NCI-H526 (cell line): Measurements from ENCODE around the gene IGSF11.

ENCODE experiments used
- DNase-seq, 2 experiments: peaks; one replicate each; lab custom pipeline; 2025; lab: John Stamatoyannopoulos, UW

Gene IGSF11

GRCh38 chr3:118949113-118949760 lies 85.4 kb downstream of the IGSF11 start:
- DNase-seq = no peak

GRCh38 chr3:118948146-118948545 lies 86.5 kb downstream of the IGSF11 start:
- DNase-seq = no peak

GRCh38 chr3:118946449-118946848 lies 88.2 kb downstream of the IGSF11 start:
- DNase-seq = no peak

GRCh38 chr3:118945834-118946233 lies 88.8 kb downstream of the IGSF11 start:
- DNase-seq = no peak

GRCh38 chr3:118943597-118943996 lies 91.0 kb downstream of the IGSF11 start:
- DNase-seq = no peak

- DNase-seq = no peak
Observed at GRCh38 chr3:118942671-118943070, 92.0 kb downstream of the IGSF11 start.

GRCh38 chr3:118942195-118942594 lies 92.5 kb downstream of the IGSF11 start:
- DNase-seq = no peak

GRCh38 chr3:118941236-118941635 lies 93.4 kb downstream of the IGSF11 start:
- no peak for DNase-seq

GRCh38 chr3:118938183-118938961 lies 96.3 kb downstream of the IGSF11 start:
- no peak for DNase-seq

- DNase-seq = peak in 1 of 2 experiments; percentile 1
Observed at GRCh38 chr3:118936811-118937210, 97.8 kb downstream of the IGSF11 start.

GRCh38 chr3:118932822-118933558 lies 101.7 kb downstream of the IGSF11 start:
- DNase-seq = no peak

- DNase-seq = no peak
Observed at GRCh38 chr3:118931996-118932395, 102.7 kb downstream of the IGSF11 start.

- no peak for DNase-seq
Observed at GRCh38 chr3:118927449-118927848, 107.2 kb downstream of the IGSF11 start.

- no peak for DNase-seq
Observed at GRCh38 chr3:118912188-118912587, 122.5 kb downstream of the IGSF11 start.

- DNase-seq = no peak
Observed at GRCh38 chr3:118910332-118910731, 124.3 kb downstream of the IGSF11 start.

GRCh38 chr3:118909763-118910162 lies 124.9 kb downstream of the IGSF11 start:
- no peak for DNase-seq

- DNase-seq = no peak
Observed at GRCh38 chr3:118907909-118908308, 126.7 kb downstream of the IGSF11 start.

- DNase-seq = no peak
Observed at GRCh38 chr3:118900737-118901525, 133.7 kb downstream of the IGSF11 start.

- DNase-seq = no peak
Observed at GRCh38 chr3:118890206-118890605, 144.4 kb downstream of the IGSF11 start.

GRCh38 chr3:118889691-118890090 lies 145.0 kb downstream of the IGSF11 start:
- DNase-seq = no peak

- DNase-seq = no peak
Observed at GRCh38 chr3:118886708-118887107, 147.9 kb downstream of the IGSF11 start.

- peak in 1 of 2 experiments; percentile 68 for DNase-seq
Observed at GRCh38 chr3:118884748-118885206, 149.9 kb downstream of the IGSF11 start.
